Stimulated activated CD8-positive, alpha-beta memory T cell treated with anti-CD3 and anti-CD28 coated beads, Interleukin-12 subunit alpha, Interleukin-12 subunit beta, amount 100 ng/mL, for 24 hours (primary cell): ENCODE measurements around the gene SMAP2.
"Not testable (repeated sequence)": the region's sequence is repeated elsewhere in the genome, so short reads cannot be mapped to it uniquely, and the experiment has no call there.

Experiments
- DNase-seq: peaks from one replicate; pipeline ENCODE4 v3.0.0-alpha.2; 2020; ENCODE audit errors: extremely low read depth

The SMAP2 gene

DNA sequence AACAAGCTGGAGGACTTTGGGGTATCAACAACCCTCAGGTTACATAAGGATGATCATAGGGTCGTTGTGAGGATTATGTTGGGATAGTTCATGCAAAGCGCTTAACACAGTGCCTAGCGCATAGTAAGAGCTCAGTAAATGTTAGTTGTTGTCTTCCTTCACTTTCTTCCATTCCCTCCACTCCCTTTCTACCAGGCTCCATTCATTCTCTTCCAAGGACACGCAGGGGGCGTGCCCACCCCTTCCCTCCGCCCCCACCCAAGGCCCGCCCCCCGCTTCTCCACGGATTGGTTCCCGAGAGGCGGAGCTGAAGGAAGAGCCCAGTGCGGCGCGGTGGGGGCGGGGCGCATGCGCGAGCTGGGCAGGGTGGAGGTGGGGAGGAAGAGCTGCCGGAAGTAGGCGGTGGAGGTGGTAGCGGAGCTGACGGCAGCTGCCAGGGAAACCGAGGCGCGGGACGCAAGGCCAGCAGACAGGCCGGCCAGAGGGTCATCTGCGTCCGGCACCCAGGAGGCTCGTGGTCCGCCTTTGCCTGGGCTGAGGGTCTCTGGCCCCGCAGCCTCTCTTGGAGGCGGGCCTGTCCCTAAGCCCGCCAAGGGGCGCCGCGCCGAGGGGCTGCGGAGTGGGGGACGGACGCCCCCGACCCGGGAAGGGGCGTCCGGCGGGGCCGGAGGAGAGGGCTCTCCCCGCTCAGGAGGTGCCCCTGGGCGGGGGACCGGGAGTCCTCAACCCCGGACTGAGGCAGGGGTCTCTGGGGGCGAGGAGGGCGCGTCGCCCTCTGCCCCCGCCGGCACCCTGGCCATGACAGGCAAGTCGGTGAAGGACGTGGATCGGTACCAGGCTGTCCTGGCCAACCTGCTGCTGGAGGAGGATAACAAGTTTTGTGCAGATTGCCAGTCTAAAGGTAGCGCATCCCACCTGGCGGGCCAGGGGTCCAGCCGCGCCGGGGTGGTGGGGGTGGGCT is at the start of gene SMAP2:
SMAP2 (plus strand) TSS at position 405 of the 961 bp plus-strand sequence; CDS start at position 799, 394 bp downstream.
- peak; percentile 93 for DNase-seq

DNA sequence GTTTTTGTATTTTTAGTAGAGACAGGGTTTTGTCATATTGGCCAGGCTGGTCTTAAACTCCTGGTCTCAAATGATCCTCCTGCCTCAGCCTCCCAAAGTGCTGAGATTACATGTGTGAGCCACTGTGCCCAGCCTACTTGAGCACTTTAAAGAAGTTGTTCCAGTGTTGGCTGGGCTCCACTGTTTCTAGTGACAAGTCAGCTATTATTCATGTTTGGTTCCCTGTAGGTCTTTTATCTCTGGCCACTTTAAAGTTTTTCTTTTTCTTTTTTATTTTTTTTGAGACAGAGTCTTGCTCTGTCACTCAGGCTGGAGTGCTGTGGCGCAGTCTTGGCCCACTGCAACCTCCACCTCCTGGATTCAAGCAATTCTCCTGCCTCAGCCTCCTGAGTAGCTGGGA is 42.1 kb upstream of the SMAP2 start:
- not testable (repeated sequence) for DNase-seq

DNA sequence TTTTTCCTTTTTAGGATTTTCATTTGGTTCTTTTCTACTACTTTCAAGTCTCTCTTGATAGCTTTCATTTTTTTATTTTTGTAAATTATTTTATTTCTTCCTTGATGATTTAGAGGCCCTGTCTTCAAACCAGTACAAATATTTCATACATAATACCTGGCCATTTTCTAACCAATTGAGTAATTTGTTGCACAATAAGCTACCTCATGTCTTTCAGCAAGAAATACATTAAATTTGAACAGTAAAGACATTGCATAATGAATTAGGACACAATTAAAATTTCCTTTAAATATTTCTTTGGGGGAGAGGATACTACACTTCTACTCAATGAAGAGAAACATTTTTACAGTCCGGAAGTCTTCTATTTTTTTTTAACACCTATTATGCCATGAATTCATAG is 40.8 kb upstream of the SMAP2 start:
- DNase-seq: no peak

GRCh38 chr1:40337443-40337842 is 36.1 kb upstream of the SMAP2 start:
- no peak for DNase-seq

- peak; percentile 47 for DNase-seq
These were observed 34.6 kb upstream of the SMAP2 start for GRCh38 chr1:40338745-40339419.

DNA sequence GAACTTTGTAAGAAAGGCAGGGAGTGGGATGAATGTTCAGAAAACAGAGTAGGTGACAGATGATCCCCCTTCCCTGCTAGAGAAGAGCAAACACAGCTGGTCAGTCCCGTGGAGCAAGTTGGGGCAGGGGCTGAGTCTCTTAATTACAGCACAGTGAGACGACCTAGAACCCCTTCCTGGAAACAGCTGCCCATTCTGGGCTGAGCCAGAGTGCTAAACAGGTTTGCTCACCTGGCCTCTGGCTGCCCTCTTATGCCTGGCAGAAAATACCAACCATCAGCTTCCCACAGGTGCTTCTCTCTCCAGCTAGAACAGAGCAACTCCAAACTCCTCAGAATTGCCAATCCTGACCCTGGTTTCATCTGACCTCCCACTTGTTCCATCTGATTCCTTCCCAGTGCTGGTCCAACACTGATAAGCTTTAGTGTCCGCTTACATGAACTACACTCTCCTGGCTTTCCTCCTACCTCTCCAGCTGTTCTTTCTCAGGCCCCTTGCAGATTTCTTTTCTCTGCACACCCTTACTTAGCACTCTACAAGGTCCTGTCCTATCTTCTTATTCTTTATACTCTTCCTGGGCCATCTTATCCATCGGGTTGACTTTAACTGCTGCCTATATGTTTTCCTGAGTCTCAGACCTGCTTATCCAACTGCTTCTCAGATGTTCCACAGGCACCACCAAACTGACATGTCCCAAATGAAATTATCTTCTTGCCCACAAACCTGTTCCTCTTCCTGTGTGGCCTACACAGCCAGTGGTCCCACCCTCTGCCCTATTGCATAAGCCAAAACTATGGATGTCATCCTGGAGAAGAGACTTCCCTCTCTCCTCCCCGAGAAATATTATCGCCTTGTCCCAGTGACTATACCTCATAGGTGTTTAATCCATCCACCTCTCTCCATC is 33.9 kb upstream of the SMAP2 start:
- no peak for DNase-seq

DNA sequence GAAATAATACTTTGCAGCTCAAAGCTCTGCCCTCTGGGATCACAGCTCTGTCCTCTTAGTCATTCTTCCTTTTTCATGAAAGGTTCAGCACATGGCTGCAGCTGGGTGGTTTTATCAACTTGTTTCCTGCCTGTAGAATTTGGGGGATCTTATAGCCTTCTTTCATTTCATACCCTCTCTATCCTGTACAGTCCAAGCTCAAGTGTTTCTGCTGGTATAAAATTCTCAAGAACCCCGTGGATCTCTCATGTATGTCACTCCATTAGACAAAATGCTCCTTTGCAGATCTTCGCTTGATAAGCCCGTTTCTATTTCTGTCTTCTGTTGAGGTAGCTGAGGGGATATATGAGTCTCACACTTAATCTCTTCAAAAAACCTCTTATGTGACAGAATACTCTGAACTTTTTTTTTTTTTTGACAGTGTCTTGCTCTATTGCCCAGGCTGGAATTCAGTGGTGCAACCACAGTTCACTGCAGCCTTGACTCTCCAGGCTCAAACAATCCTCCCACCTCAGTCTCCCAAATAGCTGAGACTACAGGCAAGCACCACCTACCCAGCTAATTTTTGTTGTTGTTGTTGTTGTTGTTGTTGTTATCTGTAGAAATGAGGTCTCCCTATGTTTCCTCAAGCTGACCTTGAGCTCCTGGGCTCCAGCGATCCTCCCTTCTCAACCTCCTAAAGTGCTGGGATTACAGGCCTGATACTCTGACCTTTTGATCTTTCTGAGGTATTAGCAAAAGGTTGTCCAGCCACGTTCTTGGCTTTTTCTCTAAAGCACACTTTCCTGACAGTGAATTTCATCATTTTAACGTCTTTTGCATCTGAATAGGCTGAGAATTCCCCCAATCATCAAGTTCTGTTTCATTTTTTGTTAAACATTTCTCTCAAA is 31.8 kb upstream of the SMAP2 start:
- DNase-seq: no peak

- not testable (repeated sequence) for DNase-seq
These were observed 31.2 kb upstream of the SMAP2 start for GRCh38 chr1:40342381-40342717.

DNA sequence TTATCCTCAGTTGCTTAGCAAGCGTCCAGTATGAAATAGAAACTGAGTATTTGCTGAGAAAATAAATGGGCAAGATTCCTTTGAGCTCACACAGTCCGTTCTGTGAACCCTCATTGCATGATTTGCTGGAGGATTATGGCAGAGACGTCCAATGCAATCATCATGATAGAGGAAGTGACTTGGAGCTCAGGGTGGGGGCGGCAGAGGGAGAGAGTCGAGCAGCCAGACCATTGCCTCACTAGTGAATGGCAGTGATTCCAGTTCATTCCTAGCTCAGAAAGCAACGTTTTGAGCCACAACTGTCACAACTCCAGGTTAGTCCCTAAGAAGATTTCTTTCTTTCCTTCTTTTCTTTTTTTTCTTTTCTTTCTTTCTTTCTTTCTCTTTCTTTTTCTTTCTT is 28.9 kb upstream of the SMAP2 start:
- no peak for DNase-seq

GRCh38 chr1:40350391-40350790 is 23.1 kb upstream of the SMAP2 start:
- DNase-seq: no peak

GRCh38 chr1:40351124-40351523 is 22.4 kb upstream of the SMAP2 start:
- DNase-seq: no peak

DNA sequence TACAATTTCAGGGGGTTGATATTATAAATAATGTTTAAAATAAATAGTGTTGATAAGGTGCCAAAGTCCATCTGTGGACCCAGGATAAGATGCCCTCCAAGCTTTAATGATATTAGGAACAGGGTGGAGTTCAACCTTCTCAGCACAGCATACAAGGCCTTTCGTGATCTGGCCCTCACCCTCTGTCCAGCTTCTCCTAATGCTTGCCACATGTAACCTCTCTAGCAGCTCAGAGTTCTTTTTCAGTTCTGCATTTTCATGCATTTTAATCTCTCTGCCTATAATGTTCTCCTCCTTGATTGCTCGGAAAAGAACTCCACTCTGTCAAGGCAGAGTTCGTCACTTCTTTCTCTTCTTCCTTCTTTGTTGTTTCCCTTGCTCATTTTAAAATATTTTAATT is 21.4 kb upstream of the SMAP2 start:
- DNase-seq: no peak

DNA sequence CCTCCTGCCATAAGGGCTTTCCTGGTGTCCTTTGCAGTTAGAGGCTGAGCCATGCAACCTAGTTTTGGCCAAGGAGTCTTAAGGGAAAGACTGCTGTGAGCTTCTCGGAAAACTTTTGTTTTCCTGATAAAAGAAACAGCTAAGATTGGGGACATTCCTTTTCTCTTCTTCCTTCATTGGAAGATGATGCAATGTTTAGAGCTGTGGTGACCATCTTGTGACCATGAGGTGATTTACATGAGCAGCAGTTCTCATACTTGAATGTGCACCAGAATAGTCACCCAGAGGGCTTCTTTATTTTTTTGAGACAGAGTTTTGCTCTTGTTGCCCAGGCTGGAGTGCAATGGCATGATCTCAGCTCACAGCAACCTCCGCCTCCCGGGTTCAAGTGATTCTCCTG is 20.4 kb upstream of the SMAP2 start:
- DNase-seq: no peak

- no peak for DNase-seq
These were observed 15.9 kb upstream of the SMAP2 start for GRCh38 chr1:40357625-40358024.

GRCh38 chr1:40360631-40361030 is 12.9 kb upstream of the SMAP2 start:
- no peak for DNase-seq

DNA sequence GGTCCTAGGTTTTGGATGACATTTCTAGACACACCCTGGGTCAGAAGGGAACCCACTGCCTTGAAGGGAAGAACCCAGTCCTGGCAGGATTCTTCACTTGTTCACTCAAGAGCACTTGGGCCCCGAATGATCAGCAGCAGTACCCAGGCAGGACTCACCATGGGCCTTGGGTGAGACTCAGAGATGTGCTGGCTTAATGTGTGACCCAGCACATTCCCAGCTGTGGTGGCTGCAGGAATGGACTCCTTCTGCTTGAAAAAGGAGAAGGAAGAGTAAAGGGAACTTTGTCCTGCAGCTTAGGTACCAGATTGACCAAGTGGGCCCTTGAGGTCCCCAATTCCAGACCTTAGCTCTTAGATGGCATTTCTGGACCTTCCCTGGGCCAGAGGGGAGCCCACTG is 12.3 kb upstream of the SMAP2 start:
- DNase-seq: no peak

GRCh38 chr1:40361637-40362036 is 11.9 kb upstream of the SMAP2 start:
- no peak for DNase-seq

- no peak for DNase-seq
These were observed 11.3 kb upstream of the SMAP2 start for GRCh38 chr1:40362199-40362598.

- DNase-seq: no peak
These were observed 10.8 kb upstream of the SMAP2 start for GRCh38 chr1:40362699-40363098.

- no peak for DNase-seq
These were observed 9.8 kb upstream of the SMAP2 start for GRCh38 chr1:40363721-40364120.

DNA sequence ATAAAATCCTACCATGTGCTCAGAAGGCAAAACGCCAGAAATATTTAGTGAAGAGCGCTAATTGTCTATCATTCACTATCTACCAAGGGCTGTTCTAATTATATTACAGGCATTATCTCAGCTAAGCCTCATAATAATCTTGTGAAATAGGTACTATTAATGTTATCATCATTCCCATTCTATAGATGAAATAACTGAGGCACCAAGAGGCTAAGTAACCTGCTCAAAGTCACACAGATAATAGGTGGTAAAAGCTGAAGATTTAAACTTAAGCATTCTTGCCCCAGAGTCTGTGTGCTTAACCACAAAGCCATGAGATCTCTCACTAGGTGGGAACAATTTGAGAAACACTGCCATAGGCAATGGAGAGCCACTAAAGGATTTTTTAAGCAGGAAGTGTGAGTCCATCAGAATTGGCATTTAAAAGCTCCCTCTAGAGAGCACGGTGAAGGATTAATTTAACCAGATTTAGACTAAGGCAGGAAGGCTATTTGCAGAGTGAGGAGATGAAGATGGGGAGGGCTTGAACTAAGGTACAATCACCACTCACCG is 1.7 kb upstream of the SMAP2 start:
- DNase-seq: no peak
